Measurements from ENCODE around the gene TMSB10.

DNA sequence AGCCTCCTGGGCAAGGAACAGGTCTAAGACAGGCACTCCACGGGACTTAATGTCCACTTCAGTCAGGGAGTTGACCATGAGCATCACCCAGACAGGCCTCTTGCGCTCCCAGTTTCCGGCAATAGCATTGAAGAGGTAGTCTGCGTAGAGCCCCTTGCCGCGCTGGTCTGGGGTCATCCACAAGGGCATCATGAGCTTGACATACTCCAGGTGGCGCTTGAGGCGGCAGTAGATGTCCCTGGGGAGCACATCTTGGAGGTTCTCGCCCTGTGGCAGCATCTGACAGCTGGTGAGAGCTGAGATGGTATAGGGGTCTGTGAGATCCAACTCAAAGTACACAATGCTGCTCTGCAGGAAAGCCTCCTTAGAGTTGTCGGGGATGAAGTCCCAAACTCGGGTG lies 35.1 kb upstream of the TMSB10 start:
- TF ChIP-seq CTCF (IDR thresholded peaks at IDR 0.05 in 8 of 11, conservative IDR thresholded peaks at IDR 0.05 in 3 of 11) (peak in 1 of 11 experiments; percentile 16), POLR2AphosphoS5 (IDR thresholded peaks at IDR 0.05) (no peak)
